Measurements from ENCODE around the gene TLL1.

TLL1 gene

DNA sequence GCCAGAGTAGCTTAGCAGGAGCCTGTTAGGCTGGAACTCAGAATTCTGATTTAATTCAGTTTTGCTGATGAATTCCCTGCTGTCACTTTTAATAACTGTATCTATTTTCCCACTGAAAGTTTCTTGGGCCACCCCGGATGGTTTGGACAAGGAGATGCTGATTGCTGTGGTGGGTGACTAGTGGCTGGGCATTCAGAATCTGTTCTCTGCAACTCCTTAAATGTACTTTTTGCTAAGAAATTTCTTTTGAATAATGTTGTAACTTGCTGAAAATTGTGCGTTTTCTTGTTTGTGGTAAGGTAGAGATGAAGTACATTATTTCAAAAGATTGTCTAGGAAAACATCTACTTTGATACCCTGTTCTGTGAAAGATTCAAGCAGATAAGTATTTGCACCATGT is 2.4 kb downstream of the TLL1 start:
- no peak for DNase-seq (ENCODE audit: low spot score)

DNA sequence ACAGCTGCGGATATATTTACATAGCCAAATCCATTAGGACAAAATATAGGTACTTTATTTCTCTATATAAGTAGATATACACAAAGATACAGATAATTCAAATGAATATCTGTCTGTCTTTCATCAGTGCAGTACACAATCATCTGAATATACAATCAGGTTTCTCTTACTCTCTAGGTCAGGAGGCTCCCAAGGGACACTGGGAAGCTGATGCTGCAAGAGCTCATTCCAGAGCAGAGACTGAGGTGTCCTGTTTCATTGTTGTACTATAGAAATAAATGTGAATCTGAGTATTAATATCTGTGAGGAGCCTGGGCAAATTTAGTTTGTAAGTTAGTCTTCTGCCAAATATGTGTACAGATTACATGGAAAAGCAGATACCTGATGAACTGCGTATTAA is 4.2 kb downstream of the TLL1 start:
- TF ChIP-seq, protein P1, sequence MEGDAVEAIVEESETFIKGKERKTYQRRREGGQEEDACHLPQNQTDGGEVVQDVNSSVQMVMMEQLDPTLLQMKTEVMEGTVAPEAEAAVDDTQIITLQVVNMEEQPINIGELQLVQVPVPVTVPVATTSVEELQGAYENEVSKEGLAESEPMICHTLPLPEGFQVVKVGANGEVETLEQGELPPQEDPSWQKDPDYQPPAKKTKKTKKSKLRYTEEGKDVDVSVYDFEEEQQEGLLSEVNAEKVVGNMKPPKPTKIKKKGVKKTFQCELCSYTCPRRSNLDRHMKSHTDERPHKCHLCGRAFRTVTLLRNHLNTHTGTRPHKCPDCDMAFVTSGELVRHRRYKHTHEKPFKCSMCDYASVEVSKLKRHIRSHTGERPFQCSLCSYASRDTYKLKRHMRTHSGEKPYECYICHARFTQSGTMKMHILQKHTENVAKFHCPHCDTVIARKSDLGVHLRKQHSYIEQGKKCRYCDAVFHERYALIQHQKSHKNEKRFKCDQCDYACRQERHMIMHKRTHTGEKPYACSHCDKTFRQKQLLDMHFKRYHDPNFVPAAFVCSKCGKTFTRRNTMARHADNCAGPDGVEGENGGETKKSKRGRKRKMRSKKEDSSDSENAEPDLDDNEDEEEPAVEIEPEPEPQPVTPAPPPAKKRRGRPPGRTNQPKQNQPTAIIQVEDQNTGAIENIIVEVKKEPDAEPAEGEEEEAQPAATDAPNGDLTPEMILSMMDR (IDR thresholded peaks at IDR 0.05; ENCODE audit: extremely low read depth, insufficient read depth, missing control alignments) = no peak
- DNase-seq (ENCODE audit: low spot score) = no peak
- in situ Hi-C loops (cut with MboI; ENCODE audit: low pct_unique_long_range_greater_than_20kb, low sequenced_read_pairs, unreplicated experiment) = no loop called here

More for the DNA sequence above, 2.4 kb downstream of the TLL1 start:
- TF ChIP-seq, protein P1 (IDR thresholded peaks at IDR 0.05; ENCODE audit: extremely low read depth, insufficient read depth, missing control alignments) = no peak
- in situ Hi-C loops (cut with MboI; ENCODE audit: low pct_unique_long_range_greater_than_20kb, low sequenced_read_pairs, unreplicated experiment) = no loop called here

DNA sequence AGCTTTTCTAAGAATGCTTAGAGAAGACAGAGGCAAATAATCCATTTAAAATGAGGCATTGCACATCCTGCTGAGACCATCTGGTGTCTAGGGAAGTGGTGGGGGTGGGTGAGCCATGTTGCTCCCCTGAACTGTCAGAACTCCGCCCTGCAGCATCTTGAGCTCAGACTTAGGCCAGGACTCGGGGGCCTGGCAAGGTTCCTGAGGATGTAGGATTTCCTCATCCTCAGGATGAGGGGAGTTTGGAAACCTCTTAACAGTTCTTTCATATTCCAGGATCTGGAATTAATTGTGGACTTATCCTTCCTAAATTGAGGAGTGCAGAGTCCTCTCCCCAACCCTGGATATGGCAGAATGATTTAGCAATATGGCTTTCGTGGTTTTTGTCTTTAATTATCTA is 6.6 kb downstream of the TLL1 start:
- in situ Hi-C loops (cut with MboI; ENCODE audit: low pct_unique_long_range_greater_than_20kb, low sequenced_read_pairs, unreplicated experiment) = no loop called here
- TF ChIP-seq, protein P1 (IDR thresholded peaks at IDR 0.05; ENCODE audit: extremely low read depth, insufficient read depth, missing control alignments) = no peak
- no peak for DNase-seq (ENCODE audit: low spot score)

DNA sequence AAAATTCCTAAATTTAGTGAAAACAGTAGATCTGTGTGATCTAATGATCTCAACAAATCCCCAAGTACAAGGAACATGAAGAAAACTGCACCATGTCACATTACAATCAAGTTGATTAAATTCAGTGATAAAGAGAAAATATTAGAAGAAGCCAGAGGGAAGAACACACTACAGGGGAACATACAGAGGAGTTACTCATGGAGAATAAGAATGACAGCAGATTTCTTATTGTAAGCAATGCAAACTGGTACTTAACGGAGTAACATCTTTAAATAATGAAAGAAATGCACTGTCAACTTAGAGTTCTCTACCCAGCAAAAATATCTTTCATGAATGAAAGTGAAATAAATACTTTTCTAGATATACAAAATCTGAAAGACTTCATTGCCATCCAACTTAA is 21.1 kb downstream of the TLL1 start:
- TF ChIP-seq, protein P1 (IDR thresholded peaks at IDR 0.05; ENCODE audit: extremely low read depth, insufficient read depth, missing control alignments) = no peak
- in situ Hi-C loops (cut with MboI; ENCODE audit: low pct_unique_long_range_greater_than_20kb, low sequenced_read_pairs, unreplicated experiment) = no loop called here
- DNase-seq (ENCODE audit: low spot score) = no peak

DNA sequence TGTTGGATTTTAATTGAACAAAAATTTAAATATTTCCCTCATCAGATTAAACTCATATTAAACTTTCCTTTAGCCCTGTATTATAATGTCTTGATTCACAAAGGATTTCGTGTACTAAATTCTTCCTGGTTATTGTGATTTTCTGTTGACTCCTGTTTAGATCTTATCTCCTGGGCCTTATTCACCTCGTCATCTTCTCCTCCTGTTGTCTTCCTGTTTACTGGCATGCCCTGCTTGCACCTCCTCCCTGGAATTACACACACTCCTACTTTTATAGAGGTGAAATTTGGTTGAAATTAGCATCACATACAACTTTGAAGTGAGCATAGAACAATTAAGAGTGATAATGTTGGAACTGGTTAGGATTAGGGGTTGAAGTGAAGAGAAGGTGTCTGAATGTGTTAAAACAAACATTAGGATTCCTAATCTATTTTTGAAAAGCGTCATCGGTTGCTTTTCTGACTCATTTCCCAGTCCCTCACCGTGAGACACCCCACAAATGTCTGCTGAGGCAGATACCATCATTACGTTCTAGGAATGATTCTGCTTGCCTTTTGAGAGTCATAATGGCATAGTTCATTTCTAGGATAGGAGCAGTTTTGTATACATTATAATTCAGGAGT is 32.5 kb downstream of the TLL1 start:
- in situ Hi-C loops (cut with MboI; ENCODE audit: low pct_unique_long_range_greater_than_20kb, low sequenced_read_pairs, unreplicated experiment) = no loop called here
- TF ChIP-seq, protein P1 (IDR thresholded peaks at IDR 0.05; ENCODE audit: extremely low read depth, insufficient read depth, missing control alignments) = no peak
- no peak for DNase-seq (ENCODE audit: low spot score)

GRCh38 chr4:165906272-165906671 is 33.2 kb downstream of the TLL1 start:
- DNase-seq (ENCODE audit: low spot score) = no peak
- TF ChIP-seq, protein P1 (IDR thresholded peaks at IDR 0.05; ENCODE audit: extremely low read depth, insufficient read depth, missing control alignments) = no peak
- in situ Hi-C loops (cut with MboI; ENCODE audit: low pct_unique_long_range_greater_than_20kb, low sequenced_read_pairs, unreplicated experiment) = no loop called here
